Ovary (tissue), 9 donors: ENCODE measurements around the gene SATB1. TPM values are rescaled to one million over a fixed set of nuclear protein-coding genes. Genes with fewer than 3 reads are reported as not detected.

ENCODE experiments used
- DNase-seq, 5 donors: peaks; one replicate each; pipeline ENCODE4 v3.0.0-alpha.2; 2019 to 2020
- H3K27ac ChIP-seq, 2 donors: fragments of 200-600 bp; one replicate each; pipeline versions ENCODE4 v1.5.1 to v1.8.0; 2019 to 2022
- H3K27me3 ChIP-seq: fragments of 200-600 bp; one replicate; pipeline ENCODE4 v1.8.0; 2022
- H3K36me3 ChIP-seq: fragments of 200-600 bp; sonication (generic); one replicate; pipeline ENCODE4 v1.5.1; 2019
- H3K4me1 ChIP-seq: one replicate; pipeline ENCODE4 v1.8.1; 2013; ENCODE audit warnings: mild to moderate bottlenecking, moderate library complexity; ENCODE audit not compliant: insufficient read depth
- H3K4me3 ChIP-seq: fragments of 200-600 bp; sonication (generic); one replicate; pipeline ENCODE4 v1.5.1; 2017
- H3K9me3 ChIP-seq, 2 donors: fragments of 200-600 bp in 1 of 2; sonication (generic) in 1 of 2; one replicate each; pipeline versions ENCODE4 v1.5.1 to v1.8.1; 2013 to 2019; ENCODE audit warnings: mild to moderate bottlenecking in 1 of 2, moderate library complexity in 1 of 2
- CTCF ChIP-seq, 3 donors: fragments of 450-650 bp in 2 of 3; fragments of 200-600 bp in 1 of 3; IDR thresholded peaks; one replicate each; pipeline versions ENCODE4 v1.5.1 to v1.8.0; 2016 to 2022; ENCODE audit warnings: antibody characterized with exemption in 3 of 3, mild to moderate bottlenecking in 1 of 3
- EP300 ChIP-seq: sonication (generic); formaldehyde crosslinking; IDR thresholded peaks from one replicate; pipeline ENCODE4 v1.6.1; 2017; ENCODE audit warnings: antibody characterized with exemption
- POLR2A ChIP-seq: fragments of 450-650 bp; IDR thresholded peaks from one replicate; pipeline ENCODE4 v1.6.1; 2017; ENCODE audit warnings: antibody characterized with exemption, mild to moderate bottlenecking, moderate library complexity
- WGBS, 3 donors: extraction: QIAGEN DNeasy Blood & Tissue Kit in 1 of 3; methylation state at CpG; one replicate each; pipeline versions ENCODE4 v1.1.5 to v1.1.7; 2013 to 2017; 5-methylcytosine and 5-hydroxymethylcytosine counted together
- intact Hi-C, 4 donors: fragments of 100-400 bp; cut with DNase I; formaldehyde crosslinking; loops; one replicate each; pipeline versions ENCODE4 v1.11.0 to v1.15.1; 2022 to 2023
- polyA plus RNA-seq, 2 donors: library from polyadenylated mRNA; stranded (reverse); fragments of 200-250 nt in 1 of 2; fragments of 350-450 nt in 1 of 2; fragmentation: Illumina TruSeq in 1 of 2; extraction: RNeasy Lipid Tissue Mini Kit (QIAGEN cat#74804) in 1 of 2; gene quantifications; one replicate each; pipeline ENCODE4 v1.2.3, GENCODE V29; 2013 to 2014
- total RNA-seq, 7 donors: library from RNA; depleted of rRNA in 2 of 7; stranded (reverse); fragments of >200 nt in 2 of 7; fragmentation: NEBNext Ultra II Directional in 3 of 7; extraction: Animal tissue kit (Norgen Biotek cat#: 25700) in 3 of 7; gene quantifications; one replicate each; pipeline versions ENCODE4 v1.1.0 to v1.2.4, GENCODE V29; 2016 to 2023
- donor health status: DM: no; HTN: no; CAD: no; lungs with moderate emphysema.
- donor health status: DM: no; HTN: no; CAD: no.
- donor health status: Bipolar disorder and iron deficiency.
- donor health status: DM: yes; HTN: yes; CAD: no.
- donor health status: DM: no; HTN: no; CAD: no.
- donor health status: DM: yes; HTN: yes; CAD: no.

The SATB1 gene
- total and polyA plus RNA-seq, 9 donors = 7.4 to 26.9 (median 18.9) TPM

GRCh38 chr3:18378218-18378617 lies 46.9 kb downstream of the SATB1 start:
- no peak for DNase-seq
- H3K4me3 ChIP-seq = no peak overlapping the region
- no peaks in the 10 kb centered on the region for H3K4me1 ChIP-seq
- no peak for TF ChIP-seq POLR2A
- no peak for TF ChIP-seq EP300
- TF ChIP-seq CTCF (IDR thresholded peaks at IDR 0.05) = no peak
- no peak overlapping the region for H3K27ac ChIP-seq
- intact Hi-C loops = no loop called here
- no peaks in the 10 kb centered on the region for H3K27me3 ChIP-seq
- no peaks in the 10 kb centered on the region for H3K36me3 ChIP-seq
- H3K9me3 ChIP-seq = no peaks in the 10 kb centered on the region
- WGBS, 3 donors = 93 to 97% (median 97%) methylated on average over 2 of the region's 2 CpGs

GRCh38 chr3:18376682-18377081 lies 48.5 kb downstream of the SATB1 start:
- Histone ChIP-seq H3K9me3 (no peaks in the 10 kb centered on the region), H3K4me3 (no peak overlapping the region), H3K27me3 (no peaks in the 10 kb centered on the region), H3K36me3 (no peaks in the 10 kb centered on the region), H3K27ac (no peak overlapping the region), H3K4me1 (no peaks in the 10 kb centered on the region)
- TF ChIP-seq POLR2A (no peak), CTCF (IDR thresholded peaks at IDR 0.05) (no peak), EP300 (no peak)
- no peak for DNase-seq
- WGBS, 3 donors = 95 to 97% (median 96%) methylated on average over 3 of the region's 3 CpGs
- intact Hi-C loops = no loop called here

GRCh38 chr3:18372786-18373405 lies 52.2 kb downstream of the SATB1 start:
- intact Hi-C loops = no loop called here
- Histone ChIP-seq H3K4me1 (no peaks in the 10 kb centered on the region), H3K27ac (no peak overlapping the region), H3K27me3 (no peaks in the 10 kb centered on the region), H3K4me3 (no peak overlapping the region), H3K9me3 (no peaks in the 10 kb centered on the region), H3K36me3 (no peaks in the 10 kb centered on the region)
- TF ChIP-seq POLR2A (no peak), CTCF (IDR thresholded peaks at IDR 0.05) (no peak), EP300 (no peak)
- WGBS, 3 donors = 90% methylated on average over 4 of the region's 4 CpGs
- DNase-seq = no peak

GRCh38 chr3:18370672-18371071 lies 54.5 kb downstream of the SATB1 start:
- WGBS, 3 donors = 96 to 99% (median 98%) methylated on average over 7 of the region's 7 CpGs
- DNase-seq = no peak
- Histone ChIP-seq H3K9me3 (no peaks in the 10 kb centered on the region), H3K27ac (no peak overlapping the region), H3K4me1 (no peaks in the 10 kb centered on the region), H3K36me3 (no peaks in the 10 kb centered on the region), H3K4me3 (no peak overlapping the region), H3K27me3 (no peaks in the 10 kb centered on the region)
- intact Hi-C loops = no loop called here
- TF ChIP-seq EP300 = no peak
- TF ChIP-seq CTCF (IDR thresholded peaks at IDR 0.05) = no peak
- TF ChIP-seq POLR2A = no peak
